VCaP (cell line): Measurements from ENCODE around the gene PIAS2.

Experiments used
- H3K27ac ChIP-seq: fragments of 450-650 bp; 2 replicates; pipeline ENCODE4 v1.5.1; 2017
- TF ChIP-seq, protein P1 (sequence below): fragments of 450-650 bp; conservative IDR thresholded peaks from 2 replicates; pipeline ENCODE4 v1.5.1; 2017; ENCODE audit warnings: mild to moderate bottlenecking, moderate library complexity

Gene PIAS2

DNA sequence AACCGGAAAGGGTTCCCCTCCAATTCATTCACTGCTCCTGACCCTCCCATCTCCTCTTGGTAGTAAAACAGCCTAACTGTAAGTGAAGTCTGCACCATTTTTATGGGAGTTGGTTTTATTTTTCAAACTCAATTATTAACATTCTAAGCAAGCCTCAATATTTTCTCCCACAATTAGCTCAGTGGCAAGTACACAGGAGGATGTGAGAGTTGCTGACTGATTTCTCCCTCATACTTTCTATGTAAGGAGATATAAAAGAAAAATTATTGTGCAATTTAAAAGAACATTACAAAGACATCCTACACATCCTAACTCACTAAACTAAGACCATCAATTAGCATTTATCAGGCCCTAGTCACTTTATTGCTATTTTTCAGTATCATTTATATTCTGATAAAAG is 73.9 kb downstream of the PIAS2 start:
- no peak overlapping the region for H3K27ac ChIP-seq
- TF ChIP-seq, protein P1, sequence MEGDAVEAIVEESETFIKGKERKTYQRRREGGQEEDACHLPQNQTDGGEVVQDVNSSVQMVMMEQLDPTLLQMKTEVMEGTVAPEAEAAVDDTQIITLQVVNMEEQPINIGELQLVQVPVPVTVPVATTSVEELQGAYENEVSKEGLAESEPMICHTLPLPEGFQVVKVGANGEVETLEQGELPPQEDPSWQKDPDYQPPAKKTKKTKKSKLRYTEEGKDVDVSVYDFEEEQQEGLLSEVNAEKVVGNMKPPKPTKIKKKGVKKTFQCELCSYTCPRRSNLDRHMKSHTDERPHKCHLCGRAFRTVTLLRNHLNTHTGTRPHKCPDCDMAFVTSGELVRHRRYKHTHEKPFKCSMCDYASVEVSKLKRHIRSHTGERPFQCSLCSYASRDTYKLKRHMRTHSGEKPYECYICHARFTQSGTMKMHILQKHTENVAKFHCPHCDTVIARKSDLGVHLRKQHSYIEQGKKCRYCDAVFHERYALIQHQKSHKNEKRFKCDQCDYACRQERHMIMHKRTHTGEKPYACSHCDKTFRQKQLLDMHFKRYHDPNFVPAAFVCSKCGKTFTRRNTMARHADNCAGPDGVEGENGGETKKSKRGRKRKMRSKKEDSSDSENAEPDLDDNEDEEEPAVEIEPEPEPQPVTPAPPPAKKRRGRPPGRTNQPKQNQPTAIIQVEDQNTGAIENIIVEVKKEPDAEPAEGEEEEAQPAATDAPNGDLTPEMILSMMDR = no peak

DNA sequence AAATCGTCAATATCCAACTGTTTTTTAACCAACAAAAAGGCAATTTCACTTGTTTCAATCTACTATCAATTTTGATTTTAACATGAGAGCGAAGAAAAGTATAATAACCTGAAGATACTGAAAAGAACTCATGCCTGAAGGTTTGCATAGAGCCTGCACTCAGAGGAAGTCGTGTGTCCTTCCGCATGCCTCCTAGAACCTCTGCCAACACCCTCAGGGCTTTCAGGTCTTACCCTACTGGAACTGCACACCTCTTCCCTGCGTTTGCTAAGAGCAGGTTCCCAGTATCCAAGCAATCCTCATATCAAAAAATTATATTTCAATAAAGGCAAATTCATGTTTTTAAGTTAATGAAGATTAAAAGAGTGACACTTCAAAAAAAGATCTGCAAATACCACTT is 74.7 kb downstream of the PIAS2 start:
- no peak overlapping the region for H3K27ac ChIP-seq
- TF ChIP-seq, protein P1 = no peak

DNA sequence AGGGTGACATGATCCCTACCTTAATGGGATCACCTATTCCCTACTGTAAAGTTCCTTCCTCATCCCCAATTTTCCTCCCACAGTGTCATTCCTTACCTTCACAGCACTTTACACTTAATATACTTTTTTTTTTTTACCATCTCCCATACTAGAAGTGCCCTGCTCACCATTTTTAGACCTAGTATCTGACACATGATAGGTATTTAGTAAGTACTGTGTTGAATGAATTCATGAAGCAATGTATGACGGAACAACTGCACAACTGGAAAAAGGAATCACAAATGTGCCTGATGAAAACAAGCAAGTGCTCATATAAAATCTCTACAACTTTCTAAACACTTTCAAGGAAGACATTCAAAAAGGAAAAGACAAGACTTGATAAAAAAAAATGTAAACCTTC is 83.4 kb downstream of the PIAS2 start:
- TF ChIP-seq, protein P1 = no peak
- no peak overlapping the region for H3K27ac ChIP-seq

GRCh38 chr18:46832849-46833248 is 84.5 kb downstream of the PIAS2 start:
- H3K27ac ChIP-seq = peak overlapping the region; percentile 19; the same call in 1 of the 2 replicates
- TF ChIP-seq, protein P1 = no peak

DNA sequence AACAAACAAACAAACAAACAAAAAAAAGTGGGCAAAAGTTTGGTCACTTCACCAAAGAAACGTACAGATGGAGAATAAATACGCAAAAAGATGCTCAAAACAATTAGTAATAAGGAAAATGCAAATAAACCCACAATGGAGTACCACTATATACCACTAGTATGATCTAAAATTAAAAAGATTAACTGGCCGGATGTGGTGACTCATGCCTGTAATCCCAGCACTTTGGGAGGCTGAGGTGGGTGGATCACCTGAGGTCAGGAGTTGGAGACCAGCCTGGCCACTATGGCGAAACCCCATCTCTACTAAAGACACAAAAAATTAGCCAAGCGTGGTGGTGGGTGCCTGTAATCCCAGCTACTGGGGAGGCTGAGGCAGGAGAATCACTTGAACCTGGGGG is 84.9 kb downstream of the PIAS2 start:
- H3K27ac ChIP-seq = peak overlapping the region; percentile 19; the same call in 1 of the 2 replicates

DNA sequence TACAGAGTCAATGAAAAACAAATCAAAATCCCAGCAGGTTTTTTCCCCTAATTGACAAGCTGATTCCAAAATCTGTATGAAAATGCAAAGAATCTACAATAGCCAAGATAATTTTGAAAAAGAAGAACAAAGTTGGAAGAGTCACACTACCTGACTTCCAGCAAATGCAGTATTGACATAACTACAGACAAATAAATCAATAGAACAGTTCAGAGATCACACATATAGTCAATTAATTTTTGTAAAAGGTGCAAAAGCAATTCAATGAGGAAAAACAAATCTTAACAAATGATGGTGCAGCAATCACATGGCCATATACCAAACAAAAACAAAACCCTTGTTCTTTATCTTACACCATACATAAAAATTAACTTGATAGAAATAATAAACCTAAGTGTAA is 85.9 kb downstream of the PIAS2 start:
- TF ChIP-seq, protein P1 = no peak
- no peak overlapping the region for H3K27ac ChIP-seq

GRCh38 chr18:46830633-46831032 is 86.7 kb downstream of the PIAS2 start:
- no peak overlapping the region for H3K27ac ChIP-seq
- TF ChIP-seq, protein P1 = no peak

DNA sequence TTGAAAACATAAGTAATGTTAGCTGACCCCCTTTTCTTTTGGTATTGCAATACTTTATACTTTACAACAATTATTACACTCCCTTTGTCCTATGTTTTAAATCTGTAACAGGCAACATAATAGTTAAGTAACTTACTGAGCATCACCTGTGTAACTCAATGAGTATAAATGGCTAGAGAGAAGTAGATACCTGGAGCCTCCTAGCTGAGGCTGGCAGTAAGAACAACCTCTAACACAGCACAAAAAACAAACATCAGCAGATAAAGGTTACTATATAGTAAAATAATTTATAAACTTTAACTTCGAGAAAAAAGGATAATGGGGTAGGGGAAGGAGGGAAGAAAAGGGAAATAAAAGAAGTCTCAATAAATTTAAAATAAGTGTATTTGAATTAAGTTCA is 87.4 kb downstream of the PIAS2 start:
- H3K27ac ChIP-seq = no peak overlapping the region
- TF ChIP-seq, protein P1 = no peak
